GM15510 (cell line): Measurements from ENCODE around the gene SCN1B.

Experiments used
- POLR2A ChIP-seq: IDR thresholded peaks from 3 replicates; pipeline ENCODE4 v1.6.1; 2011; ENCODE audit warnings: borderline replicate concordance; ENCODE audit not compliant: insufficient read length; ENCODE audit errors: extremely low read depth

The SCN1B gene

DNA sequence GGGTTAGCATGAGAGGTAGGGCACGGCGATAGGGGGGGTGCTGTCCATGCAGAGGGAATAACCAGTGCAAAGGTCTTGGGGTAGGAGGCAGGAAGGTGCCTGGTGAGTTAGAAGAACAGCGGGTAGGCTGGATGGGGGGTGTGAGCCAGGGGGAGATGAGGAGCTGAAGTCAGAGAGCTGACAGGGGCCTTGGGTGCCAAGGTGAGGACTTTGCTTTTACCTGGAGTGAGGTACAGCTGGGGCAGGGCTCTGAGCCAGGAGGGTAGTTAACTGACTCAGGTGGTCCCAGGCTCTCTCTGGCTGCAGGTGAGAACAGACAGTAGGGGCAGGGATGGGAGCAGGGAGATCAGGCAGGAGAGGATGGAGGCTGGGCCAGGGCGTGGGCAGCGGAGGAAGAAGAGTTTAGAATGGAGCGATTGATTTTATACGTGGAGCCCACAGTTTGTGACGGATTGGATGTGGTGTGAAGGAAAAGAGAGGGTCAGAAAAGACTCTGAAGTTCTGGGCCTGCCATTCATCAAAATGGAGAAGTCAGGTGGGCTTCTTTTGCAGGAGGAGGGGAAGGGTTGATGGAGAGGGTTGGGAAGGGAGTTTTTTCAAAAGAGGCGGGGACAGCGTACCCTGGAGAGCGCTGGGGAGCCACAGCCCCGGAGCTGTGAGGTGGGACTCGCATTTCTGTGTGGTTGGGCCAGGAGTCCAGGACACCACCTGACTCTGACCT, 31.3 kb upstream of the SCN1B start:
- TF ChIP-seq POLR2A: no peak

DNA sequence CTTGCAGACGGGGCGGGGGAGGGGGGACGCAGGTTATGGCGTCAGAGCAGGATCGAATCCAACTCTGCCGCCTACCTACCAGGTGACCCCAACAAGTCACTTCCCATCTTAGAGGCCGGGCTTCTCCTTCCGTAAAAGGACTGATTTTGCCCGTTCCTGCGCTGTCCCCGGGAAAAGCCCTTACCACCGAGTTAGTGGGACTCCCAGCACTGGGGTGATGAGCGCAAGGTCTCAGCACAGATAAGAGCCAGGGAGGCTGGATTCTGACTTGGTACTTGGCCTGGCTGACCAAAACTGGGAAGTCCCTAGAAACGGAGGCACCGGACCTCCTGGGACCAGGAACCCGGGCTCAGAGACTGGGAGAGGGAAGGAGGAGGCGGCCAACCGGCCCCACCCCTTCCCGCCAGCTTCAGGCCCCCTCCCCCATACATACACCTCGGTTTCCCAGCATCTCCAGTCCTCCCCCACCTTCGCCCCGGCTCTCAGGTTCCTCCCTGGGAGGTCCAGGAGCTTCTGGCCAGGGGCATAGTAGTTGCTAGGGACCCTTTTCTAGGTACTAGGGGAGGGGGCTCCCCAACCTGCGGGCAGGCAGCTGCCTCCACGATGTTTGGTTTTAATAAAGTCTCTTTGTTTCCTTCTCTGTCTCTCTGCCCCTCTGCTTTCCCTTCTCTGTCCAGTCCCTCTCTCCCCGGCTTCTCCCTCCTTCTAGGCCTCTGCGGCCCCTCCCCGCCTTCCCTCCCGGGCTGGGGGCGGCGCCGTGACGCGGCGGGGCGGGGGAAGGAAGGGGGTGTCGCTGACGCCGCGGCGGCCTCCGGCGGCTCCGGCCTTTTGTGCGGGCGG, 30.6 kb upstream of the SCN1B start, which contains the start of gene GRAMD1A:
TSS of gene GRAMD1A (plus strand) at position 826 of the 840 bp plus-strand sequence. CDS start 156 bp downstream, outside the sequence.
- TF ChIP-seq POLR2A: peak; percentile 48

DNA sequence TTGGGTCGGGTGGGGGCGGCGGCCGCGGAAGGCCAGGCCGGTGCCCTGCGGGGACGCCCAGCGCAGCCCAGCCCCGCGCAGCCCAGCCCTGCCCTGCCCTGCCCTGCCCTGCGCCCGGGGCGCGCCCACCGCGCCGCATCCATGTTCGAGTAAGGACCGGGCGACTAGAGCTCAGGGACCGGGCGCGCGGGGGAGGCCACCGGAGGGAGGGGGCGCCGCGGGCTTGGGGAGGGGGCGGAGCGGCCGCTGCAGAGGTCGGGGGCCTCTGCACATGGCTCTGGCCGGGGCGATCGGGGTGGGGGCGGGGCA, 30.0 kb upstream of the SCN1B start:
- TF ChIP-seq POLR2A: peak; percentile 24

DNA sequence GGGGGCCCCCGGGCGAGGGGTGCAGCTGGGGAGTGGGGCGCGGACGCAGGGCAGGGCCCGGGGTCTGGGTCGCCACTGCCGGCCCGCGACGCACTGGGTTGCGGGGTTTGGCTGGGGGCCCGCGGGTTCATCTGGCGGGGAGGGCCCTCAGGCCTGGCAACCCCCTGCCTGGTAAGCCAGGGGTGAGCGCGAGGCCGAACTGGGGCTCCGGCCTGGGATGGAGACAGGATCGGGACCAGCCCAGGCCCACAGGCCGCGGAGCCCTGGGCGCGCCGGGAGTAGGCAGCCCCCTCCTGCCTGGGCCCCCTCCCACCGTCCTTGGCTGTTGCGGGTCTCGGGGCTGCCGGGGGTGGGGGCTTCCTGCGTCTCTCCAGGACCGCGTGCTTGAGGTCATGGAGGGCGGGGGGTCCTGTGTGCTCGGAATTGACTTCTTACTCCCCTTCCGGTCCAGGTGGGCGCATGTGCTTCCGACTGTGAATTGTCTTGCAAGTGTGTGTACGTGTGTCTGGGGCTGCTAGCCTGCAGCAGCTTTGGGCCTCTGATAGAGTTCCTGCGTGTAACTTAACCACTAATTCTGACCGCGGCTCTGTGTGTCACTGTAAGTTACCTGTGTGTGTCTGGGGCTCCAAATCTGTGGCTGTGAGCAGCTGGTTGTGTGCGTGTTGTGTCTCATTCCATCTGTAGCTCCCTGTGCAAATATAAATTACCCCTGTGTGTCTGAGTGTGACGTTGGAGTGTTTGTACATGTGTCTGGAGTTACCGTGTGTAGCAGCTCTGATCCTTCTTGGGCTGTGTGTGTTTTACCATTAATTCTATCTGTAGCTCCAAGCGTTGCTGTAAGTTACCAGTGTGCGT, 29.4 kb upstream of the SCN1B start:
- TF ChIP-seq POLR2A: peak; percentile 39

DNA sequence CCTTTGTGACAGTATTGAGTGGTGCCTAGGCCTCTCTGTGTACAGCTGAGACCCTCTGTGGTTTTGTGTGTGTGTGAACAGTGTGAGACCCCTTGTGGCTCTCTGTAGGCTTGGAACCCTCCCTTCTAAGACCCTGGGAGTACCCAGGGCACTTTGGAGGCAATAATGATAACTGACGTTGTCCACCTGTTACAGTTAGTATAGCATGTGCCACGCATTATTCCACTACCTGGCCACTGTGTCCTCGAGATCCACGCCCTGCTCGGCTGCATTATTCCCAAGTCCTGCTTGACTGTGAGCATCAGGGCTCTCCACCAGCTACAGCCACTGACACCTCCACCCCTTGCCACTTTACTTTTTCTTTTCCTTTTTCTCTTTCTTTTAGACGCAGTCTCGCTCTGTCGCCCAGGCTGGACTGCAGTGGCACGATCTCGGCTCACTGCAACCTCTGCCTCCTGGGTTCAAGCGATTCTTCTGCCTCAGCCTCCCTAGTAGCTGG, 28.2 kb upstream of the SCN1B start:
- TF ChIP-seq POLR2A: no peak

DNA sequence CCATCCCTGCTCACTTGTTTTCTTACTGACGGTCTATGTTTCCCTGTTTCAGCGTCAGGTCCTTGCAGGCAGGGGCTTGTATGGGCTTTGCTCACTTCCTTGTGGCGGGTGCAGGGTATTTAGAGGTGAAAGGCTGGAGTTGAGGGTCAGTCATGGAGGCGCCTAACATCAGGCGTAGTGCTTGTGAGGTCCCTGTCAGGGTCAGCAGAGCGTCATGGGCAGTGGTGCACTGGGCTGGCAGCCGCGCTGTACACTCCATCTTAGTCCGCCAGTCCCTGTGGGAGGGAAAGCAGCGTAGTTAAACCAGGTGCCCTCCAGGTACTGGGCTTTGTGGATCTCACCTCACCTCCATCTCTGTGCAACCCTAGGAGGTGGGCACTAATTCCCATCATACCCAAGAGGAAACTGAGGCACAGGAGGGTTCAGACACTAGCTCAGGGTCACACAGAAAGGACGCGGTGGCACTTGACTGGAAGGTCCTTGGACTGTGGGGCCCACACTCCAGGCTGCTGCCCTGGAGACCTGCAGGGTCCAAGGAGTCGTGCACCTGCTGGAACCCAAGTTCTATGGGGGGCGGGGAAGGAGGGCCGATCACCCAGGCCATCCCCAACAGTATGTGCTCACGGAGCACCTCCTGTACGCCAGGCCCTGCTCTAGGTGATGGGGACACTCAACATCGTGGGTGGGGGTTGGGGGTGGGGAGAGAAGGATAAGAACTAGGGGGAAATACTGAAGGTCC, 25.6 kb upstream of the SCN1B start:
- TF ChIP-seq POLR2A: no peak

DNA sequence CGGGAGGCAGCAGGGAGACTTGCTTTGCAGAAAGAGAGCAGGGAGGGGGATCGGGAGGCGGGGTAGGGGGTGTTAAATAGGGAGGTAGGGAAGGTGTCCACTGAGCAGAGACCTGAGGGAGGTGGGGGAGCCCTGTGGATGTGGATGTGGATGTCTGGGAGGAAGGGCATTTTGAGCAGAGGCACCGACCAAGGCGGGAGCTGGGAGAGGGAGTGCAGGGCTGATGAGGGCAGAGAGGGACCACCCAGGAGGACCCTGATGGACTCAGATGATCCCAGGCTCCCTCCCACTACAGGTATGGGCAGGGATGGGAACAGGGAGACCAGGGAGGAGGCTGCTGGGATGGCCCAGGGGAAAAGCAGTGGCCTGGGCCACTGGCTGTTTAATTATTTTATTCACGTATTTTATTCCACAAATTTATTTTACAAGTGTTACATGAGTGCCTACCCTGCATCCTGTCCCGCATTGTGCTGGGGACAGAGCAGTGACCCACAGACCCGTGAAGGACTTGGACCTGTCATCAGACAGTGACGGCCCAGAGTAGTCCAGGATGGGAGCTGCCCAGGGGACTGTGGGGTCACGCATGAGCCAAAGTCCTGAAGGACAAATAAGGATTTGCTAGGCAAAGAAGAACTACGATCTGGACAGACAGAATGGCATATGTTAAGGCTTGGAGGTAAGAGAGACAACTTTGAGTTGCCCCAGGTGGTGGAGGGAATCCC, 24.9 kb upstream of the SCN1B start:
- no peak for TF ChIP-seq POLR2A

DNA sequence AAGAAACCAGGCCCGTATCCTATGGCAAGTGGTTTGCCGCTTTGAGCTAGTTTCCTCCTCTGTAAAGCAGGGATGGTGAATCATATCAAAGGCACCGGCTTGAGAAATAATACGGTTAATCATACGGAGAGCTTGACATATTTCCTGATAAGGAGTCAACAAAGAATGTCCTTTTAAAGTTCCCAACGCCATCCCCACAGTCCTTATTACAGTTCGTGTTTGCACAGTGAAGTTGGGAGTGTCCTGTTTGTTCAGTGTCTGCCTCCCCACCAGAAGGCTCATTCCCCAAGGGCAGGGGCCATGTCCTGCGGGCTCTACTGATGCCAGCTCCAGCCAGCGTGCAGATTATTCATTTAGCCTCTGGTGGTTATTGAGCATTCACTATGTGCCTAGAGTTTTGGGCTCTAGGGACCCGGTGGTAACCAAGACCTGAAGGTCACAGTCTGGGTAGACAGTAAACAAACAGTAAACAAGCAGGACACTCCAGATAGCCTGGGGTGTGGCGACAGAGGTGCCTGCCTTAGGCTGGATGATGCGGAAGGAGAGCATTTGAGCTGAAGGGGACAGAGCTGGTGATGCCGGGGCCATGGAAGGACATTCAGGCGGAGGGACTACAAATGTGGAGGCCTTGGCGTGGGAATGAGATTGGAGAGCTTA, 23.8 kb upstream of the SCN1B start:
- TF ChIP-seq POLR2A: no peak

DNA sequence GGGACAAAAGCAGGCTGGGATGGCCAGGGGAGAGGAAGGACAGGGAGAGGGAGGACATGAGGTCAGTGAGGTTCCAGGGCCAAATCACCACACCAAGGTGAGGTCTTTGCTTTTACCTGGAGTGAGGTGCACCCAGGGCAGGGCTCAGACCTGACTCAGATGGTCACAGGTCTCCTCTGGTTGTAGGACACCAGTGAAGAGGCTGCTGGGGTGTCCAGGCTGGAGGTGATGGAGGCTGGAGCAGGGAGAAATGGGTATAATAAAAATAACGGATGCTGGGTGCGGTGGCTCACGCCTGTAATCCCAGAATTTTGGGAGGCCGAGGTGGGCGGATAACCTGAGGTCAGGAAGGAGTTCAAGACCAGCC, 23.3 kb upstream of the SCN1B start:
- TF ChIP-seq POLR2A: no peak

DNA sequence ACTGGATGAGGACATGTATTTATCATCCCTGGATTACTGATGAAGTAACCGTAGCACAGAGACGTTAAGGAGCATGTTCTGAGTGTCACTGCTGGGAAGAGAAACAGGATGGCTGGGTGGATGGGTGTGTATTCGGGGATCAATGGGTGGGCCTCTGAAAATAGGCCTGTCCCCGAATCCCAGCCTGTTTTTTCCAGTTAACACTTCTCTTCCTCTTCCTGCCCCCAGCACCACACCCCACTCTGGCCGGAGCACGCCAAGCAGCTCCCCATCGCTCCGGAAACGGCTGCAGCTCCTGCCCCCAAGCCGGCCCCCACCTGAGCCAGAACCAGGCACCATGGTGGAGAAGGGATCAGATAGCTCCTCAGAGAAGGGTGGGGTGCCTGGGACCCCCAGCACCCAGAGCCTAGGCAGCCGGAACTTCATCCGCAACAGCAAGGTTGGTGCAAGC, 21.4 kb upstream of the SCN1B start:
- no peak for TF ChIP-seq POLR2A

DNA sequence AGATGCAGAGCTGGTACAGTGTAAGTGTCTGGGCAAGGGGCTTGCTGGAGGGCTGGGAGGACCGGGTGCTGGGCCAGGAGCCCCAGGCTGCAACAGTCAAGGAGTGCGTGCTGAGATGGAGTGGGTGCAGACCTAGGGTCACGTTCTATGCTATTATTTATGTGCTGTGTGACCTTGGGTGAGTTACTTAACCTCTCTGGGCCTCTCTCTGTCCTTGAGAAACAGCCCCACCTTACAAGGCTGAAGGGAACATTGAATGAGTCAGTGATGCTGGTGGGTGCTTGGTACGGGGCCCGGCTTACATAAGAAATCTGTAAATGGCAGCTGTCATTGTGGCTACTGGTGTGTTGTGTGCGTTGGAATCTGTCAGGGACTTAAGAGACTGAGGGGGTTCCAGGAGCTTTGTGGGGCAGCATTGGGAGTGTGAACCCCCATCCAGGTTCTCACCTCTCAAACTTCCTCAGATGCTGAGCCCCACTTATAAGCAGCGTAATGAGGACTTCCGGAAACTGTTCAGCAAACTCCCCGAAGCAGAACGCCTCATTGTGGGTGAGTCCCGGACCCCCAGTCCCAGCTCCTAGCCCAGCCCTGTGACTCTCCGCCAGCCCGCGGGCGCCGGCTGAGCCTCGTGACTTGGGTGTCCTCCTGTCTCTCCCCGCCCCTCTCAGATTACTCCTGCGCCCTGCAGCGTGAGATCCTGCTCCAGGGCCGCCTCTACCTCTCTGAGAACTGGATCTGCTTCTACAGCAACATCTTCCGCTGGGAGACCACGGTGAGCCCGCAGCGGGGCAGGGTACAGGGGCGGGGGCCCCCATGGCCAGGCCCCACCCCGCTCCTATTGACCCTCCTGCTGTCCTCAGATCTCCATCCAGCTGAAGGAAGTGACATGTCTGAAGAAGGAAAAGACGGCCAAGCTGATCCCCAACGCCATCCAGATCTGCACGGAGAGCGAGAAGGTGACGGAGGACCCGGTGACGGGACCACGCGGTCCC, 20.6 kb upstream of the SCN1B start:
- TF ChIP-seq POLR2A: no peak

DNA sequence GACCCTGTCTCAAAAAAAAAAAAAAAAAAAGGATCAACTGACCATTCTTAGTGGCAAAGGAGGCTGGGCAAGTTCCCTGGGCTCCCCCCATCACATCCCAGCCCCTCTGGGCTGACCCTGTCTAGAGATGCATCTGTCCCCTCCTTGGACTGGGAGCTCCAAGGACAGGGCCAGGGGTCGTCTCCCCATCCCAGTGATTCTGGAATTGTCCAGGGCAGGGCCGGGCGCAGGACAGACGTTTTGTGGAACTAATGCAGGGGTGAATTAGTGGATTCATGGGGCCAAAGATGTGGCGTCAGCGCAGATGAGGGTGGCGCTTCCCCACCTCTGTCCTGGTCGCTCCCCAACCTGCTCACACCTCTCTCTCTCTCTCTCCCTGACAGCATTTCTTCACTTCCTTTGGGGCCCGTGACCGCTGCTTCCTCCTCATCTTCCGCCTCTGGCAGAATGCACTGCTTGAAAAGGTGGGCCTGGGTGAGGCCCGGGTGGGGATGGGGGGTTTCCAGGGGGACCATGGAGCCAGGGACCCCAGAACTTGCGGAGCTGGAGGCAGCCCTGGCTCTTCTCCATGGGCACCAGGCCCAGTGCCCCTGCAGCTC, 19.1 kb upstream of the SCN1B start:
- TF ChIP-seq POLR2A: no peak
